ENCODE results near the gene NDOR1.
"Not testable (repeated sequence)": the region's sequence is repeated elsewhere in the genome, so short reads cannot be mapped to it uniquely, and the experiment has no call there.

NDOR1 gene

GRCh38 chr9:137245450-137246421 is 40.2 kb downstream of the NDOR1 start:
- FAIRE-seq = no peak

GRCh38 chr9:137247135-137247915 is 41.8 kb downstream of the NDOR1 start:
- FAIRE-seq = no peak

GRCh38 chr9:137247916-137248175 is 42.3 kb downstream of the NDOR1 start:
- no peak for FAIRE-seq

DNA sequence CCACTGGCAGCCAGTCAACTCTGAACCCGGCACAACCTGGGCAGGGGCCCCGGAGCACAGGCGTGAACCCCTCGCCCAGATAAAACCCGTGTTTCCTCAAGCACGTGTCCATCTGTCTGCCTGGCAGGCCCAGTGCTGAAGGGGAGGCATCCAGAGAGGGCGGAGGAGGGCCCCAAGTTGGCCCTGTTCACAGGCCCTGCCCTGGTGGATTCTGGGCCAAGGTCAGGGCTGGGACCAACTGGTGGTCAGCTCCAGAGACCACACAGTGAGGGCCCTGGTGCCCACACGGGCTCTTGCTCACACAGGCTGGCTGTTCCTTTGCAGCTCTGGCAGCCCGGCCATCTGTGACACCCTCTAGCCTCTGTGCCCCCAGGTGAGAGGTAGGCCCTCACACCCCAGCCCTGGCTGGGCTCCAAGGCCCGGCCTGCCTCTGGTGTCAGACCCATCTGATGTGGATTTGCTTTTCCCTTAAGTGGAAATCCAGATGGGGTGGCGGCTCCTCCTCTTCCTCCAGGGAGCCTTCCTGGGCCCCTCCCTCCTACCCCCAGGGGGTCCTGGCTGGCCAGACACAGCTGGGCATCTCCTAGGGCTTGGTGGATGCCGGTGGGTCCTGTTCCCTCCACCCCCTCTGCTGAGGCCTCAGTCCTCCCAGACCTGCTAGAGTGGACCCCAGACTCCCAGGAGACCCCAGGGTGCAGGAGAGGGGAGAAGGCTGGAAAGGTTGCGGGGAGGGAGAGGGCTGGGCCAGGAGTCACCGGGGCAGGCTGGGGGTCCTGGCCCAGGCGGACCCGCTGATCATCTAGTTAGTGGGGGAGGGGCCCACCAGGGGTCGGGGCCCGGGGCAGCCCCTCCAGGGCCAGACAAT is 45.1 kb downstream of the NDOR1 start:
- no peak for FAIRE-seq

GRCh38 chr9:137251194-137251461 is 45.6 kb downstream of the NDOR1 start, which contains the start of gene STPG3:
Gene STPG3 (plus strand): TSS chr9:137251286. CDS start chr9:137251287, 1 bp downstream.
- no peak for FAIRE-seq

- FAIRE-seq = no peak
Measured at GRCh38 chr9:137251490-137252268, 46.2 kb downstream of the NDOR1 start.

DNA sequence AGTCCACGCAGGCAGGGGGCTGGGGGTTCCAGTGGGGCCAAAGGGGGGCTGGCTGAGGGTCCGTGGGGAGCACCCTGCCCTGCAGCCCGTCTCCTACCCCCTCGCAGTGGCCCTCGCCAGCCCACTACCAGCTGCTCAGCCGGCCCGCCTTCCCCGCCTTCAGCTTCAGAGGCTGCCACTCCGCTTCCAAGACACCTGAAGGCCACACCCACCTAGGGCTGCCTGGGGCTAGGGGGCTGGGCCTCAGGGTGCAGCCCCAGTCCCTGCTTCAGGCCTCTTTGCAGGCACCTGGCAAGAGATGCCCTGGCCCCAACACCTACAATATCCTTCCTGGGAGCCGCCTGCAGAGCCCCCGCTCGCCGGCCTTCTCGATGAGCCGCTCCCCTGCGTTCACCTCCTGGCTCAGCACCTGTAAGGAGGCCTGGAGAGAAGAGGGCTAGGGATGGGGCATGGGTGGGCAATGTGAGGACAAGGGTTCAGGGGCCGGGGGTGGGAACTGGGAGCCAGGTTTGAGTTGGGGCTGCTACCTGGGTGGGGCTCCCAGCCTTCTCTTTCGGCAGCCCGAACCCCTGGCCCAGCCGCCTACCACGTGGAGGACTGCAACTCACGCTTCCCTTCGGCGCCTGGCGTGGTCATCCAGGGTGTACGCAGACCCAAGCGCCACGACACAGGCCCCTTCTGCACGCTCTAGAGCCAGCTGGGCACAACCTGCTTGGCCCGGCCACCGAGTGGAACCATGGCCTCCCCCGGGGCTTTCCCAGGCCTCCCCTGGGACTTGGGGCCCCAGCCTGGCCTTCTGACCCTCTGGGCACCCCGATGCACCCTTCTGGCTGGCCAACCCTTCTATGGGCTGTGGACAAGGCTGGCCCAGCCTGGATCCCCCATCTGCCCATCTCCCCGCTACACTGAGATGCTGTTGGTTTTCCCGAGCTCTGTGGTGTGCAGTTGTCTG is 47.3 kb downstream of the NDOR1 start:
- FAIRE-seq = no peak

DNA sequence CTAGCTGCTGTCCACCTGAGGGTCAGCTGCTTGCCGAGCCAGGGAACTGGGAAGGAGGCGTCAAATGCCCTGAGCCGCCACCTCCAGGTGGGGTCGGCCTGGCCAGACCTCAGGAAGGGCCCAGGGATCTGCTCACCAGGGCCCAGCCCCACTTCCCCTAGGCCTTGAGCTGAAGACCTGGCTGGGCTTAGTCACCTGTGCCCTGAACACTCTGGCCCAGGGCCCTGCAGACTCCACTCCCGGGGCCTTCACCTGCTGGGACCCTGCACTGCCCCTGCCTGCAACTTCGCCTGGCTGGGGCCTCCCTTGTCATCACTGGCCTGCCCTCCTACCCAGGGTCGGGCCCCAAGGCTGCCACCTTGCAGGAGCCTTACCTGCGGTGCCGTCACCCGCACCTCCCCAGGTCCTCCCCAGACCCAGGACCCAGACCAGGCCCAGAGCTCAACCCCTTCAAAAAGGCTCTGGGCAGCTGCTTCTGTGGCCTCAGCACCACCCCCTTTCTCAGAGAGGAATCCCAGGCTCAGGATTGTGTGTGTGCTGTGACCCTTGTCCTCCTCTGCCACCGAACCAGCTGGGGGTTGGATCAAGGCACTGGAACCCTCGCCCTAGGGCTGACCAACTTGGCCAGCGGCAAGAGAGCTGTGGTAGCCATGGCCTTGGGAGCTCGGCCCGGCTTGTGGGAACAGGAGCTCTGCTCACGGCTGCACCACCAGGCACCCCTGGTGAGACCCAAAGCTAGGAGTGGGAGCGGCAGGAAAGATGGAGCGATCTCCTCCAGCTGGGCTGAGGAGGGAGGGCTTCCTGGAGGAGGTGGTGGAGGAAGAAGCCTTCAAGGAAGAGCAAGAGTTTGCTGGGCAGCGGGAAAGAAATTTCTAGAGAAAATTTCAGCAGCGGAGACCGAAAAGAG is 48.5 kb downstream of the NDOR1 start:
- FAIRE-seq = no peak

- FAIRE-seq = no peak
Measured at GRCh38 chr9:137254624-137255447, 49.3 kb downstream of the NDOR1 start, which contains the start of gene NELFB. Gene NELFB (plus strand): TSS chr9:137255327.

DNA sequence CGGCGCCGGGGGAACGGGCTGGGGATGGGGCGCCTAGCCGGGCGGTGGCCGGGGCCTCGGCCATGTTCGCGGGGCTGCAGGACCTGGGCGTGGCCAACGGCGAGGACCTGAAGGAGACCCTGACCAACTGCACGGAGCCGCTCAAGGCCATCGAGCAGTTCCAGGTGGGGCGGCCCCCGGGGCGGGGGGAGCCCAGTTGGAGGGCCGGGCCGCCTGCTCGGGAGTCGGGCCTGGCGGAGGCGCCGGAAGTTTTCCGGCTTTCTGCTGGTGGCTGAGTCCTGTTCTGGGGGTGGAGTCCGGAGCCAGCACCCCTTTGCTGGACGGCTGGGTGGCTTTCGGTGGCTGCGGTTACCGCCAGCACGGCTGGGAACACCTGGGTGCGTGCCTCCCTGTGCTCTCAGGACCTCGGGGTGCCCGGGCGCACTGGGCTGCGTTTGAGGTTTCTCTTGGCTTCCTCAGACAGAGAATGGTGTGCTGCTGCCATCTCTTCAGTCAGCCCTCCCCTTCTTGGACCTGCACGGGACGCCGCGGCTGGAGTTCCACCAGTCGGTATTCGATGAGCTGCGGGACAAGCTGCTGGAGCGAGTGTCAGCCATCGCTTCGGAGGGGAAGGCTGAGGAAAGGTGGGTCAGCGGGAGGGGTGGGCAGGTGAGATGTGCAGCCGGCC is 50.1 kb downstream of the NDOR1 start:
- FAIRE-seq = no peak

- no peak for FAIRE-seq
Measured at GRCh38 chr9:137256362-137256761, 50.9 kb downstream of the NDOR1 start.

DNA sequence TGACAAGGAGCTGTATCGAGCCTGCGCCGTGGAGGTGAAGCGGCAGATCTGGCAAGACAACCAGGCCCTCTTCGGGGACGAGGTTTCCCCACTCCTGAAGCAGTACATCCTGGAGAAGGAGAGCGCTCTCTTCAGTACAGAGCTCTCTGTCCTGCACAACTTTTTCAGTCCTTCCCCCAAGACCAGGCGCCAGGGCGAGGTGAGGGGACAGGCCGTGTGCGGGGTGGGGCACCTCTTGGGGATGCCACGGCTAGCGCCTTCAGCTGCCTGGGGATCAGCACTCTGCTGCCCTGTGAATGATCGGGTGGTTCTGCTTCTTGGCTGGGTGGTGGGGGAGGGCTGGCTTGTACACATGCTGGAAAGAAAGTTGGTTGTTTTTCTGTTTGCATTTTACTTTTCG is 51.4 kb downstream of the NDOR1 start:
- no peak for FAIRE-seq

DNA sequence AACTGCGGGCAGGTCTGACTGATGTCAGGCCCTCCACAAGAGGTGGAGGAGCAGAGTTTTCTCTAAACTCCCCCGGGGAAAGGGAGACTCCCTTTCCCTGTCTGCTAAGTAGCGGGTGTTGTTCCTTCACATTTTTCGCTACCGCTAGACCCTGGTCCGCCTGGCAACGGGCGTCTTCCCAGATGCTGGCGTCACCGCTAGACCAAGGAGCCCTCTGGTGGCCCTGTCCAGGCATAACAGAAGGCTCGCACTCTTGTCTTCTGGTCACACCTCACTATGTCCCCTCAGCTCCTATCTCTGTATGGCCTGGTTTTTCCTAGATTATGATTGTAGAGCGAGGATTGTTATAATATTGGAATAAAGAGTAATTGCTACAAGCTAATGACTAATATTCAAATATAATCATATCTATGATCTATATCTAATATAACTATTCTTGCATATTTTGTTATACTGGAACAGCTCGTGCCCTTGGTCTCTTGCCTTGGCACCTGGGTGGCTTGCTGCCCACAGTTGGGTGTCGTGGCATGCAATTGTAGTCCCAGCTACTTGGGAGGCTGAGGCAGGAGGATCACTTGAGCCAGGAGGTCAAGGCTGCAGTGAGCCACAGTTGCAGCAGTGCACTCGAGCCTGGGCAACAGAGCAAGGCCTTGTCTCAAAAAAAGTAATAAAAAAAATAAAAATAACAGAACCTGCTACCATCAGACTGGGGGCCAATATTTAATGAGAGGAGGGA is 56.8 kb downstream of the NDOR1 start:
- FAIRE-seq = not testable (repeated sequence)

DNA sequence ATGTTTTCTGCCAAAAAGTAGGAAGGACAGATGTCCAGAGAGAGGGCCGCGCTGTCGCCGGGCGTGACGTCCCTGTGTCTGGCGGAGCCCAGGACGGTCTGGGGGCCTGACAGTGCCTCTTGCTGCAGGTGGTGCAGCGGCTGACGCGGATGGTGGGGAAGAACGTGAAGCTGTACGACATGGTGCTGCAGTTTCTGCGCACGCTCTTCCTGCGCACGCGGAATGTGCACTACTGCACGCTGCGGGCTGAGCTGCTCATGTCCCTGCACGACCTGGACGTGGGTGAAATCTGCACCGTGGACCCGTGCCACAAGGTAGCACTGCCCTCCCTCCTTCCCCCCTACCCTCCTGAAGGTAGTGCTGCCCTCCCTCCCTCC is 57.4 kb downstream of the NDOR1 start:
- no peak for FAIRE-seq

DNA sequence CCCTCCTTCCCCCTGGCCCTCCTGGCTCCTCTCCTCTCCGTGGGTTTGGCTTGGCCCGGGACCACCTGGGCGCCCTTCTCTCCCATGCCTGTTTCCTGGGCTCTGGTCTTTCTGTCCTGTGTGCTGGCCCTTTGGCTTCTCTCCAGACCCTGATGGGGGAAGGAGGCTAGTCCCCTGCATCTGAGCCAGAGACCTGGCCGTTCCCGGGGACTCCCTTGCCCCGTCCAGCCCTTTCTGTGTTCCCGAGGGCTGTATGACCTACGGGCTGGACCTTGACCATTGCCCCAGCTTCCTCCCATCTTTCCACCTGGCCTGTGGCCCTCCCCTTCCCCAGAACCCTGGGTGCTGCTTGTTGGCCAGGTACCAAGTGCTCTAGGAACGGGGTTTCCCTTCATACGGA is 58.0 kb downstream of the NDOR1 start:
- FAIRE-seq = no peak

DNA sequence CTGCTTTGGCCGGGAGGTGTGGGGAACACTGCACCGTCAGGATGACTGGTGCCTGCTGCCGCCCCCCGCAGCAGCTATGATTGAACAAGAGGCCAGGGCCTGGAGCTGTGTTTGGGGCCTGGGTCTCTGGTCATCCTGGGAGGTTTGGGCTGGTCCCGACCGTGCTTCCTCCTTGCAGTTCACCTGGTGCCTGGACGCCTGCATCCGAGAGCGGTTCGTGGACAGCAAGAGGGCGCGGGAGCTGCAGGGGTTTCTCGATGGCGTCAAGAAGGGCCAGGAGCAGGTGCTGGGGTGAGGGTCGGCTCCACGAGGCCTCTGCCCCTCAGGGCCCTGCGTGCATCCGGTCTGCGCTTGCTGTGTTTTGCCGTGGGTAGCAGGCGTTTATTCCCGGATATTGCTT is 58.6 kb downstream of the NDOR1 start:
- FAIRE-seq = no peak

DNA sequence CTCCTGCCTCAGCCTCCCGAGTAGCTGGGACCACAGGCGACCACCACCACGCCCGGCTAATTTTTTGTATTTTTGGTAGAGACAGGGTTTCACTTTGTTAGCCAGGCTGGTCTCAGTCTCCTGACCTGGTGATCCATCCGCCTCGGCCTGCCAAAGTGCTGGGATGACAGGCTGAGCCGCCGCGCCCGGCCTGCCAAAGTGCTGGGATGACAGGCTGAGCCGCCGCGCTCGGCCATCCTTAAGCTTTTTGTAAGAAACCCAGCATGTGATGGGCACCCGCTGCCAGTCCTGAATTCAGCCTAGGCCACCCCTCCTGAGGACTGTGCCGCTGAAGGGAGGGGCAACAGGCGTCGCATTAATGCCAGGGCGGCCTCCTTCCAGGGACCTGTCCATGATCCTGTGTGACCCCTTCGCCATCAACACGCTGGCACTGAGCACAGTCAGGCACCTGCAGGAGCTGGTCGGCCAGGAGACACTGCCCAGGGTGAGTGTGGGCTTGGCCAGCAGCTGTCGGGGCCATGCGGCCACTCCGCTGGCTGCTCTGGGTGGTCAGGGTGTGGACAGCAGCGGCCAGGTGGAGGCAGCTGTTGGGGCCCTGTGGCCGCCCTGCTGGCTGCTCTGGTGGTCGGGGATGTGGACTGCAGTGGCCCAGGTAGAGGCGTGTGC is 60.1 kb downstream of the NDOR1 start:
- FAIRE-seq = no peak

Data from endometrium (tissue), 2 donors.